Thoracic aorta (tissue), 2 donors: ENCODE results near the gene MYOD1. TPM values are rescaled to one million over a fixed set of nuclear protein-coding genes. Genes with fewer than 3 reads are reported as not detected.

Experiments
- ATAC-seq: fragments of 150-250 bp; one replicate; pipeline ENCODE4 v1.8.0; 2017; ENCODE audit warnings: low read depth; ENCODE audit not compliant: insufficient number of reproducible peaks, low FRiP score
- DNase-seq: peaks from one replicate; pipeline ENCODE4 v3.0.0-alpha.2; 2020; ENCODE audit warnings: low spot score
- H3K27ac ChIP-seq, 2 donors: fragments of 200-600 bp; sonication (generic); 1 replicate in 1 of 2; 2 replicates in 1 of 2; pipeline ENCODE4 v1.5.1; 2016; ENCODE audit warnings: mild to moderate bottlenecking in 2 of 2, moderate library complexity in 2 of 2
- H3K27me3 ChIP-seq: fragments of 200-600 bp; sonication (generic); replicated peaks from 2 replicates; pipeline ENCODE4 v1.6.0; 2016; ENCODE audit warnings: mild to moderate bottlenecking; ENCODE audit not compliant: insufficient read depth
- H3K36me3 ChIP-seq: fragments of 200-600 bp; sonication (generic); one replicate; pipeline ENCODE4 v1.5.1; 2016
- H3K4me1 ChIP-seq, 2 donors: fragments of 200-600 bp; sonication (generic); 1 replicate in 1 of 2; 2 replicates in 1 of 2; pipeline versions ENCODE4 v1.5.1 to v1.6.0; 2016; ENCODE audit warnings: low read depth in 2 of 2, mild to moderate bottlenecking in 1 of 2; ENCODE audit not compliant: control insufficient read depth in 1 of 2
- H3K4me3 ChIP-seq: fragments of 200-600 bp; sonication (generic); 2 replicates; pipeline ENCODE4 v1.5.1; 2016; ENCODE audit warnings: mild to moderate bottlenecking
- H3K9me3 ChIP-seq: fragments of 200-600 bp; sonication (generic); 2 replicates; pipeline ENCODE4 v1.5.1; 2016
- total RNA-seq, 2 donors: library from RNA; depleted of rRNA; stranded (reverse); fragments of >200 nt; gene quantifications; one replicate each; pipeline versions ENCODE4 v1.1.0 to v1.2.3, GENCODE V29; 2016
- TF ChIP-seq, protein P1 (sequence below): fragments of 200-600 bp; sonication (generic); IDR thresholded peaks from one replicate; pipeline ENCODE4 v1.5.1; 2019; ENCODE audit warnings: antibody characterized with exemption

Gene MYOD1
- total RNA-seq, 2 donors from 2014 or later = not detected

DNA sequence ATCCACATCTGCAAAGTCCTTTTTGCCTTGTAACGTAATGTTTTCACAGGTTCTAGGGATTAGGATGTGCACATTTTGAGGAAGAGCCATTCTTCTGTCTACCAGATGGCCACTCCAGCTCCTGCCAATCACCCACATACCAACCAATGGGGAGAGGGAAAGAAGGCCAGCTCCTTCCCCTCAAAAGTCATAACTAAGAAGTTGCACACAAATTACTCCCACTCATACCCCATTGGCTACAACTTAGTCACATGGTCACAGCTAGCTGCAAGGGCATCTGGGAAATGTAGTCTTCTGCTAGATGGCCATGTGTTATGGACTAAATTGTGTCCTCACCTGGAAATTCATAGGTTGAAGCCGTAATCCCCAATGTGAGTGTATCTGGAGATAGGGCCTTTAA is 15.4 kb upstream of the MYOD1 start:
- no peaks in the 10 kb centered on the region for H3K4me1 ChIP-seq
- no peak overlapping the region for H3K4me3 ChIP-seq
- no peaks in the 10 kb centered on the region for H3K27me3 ChIP-seq
- DNase-seq = no peak
- no peak for ATAC-seq
- TF ChIP-seq, protein P1, sequence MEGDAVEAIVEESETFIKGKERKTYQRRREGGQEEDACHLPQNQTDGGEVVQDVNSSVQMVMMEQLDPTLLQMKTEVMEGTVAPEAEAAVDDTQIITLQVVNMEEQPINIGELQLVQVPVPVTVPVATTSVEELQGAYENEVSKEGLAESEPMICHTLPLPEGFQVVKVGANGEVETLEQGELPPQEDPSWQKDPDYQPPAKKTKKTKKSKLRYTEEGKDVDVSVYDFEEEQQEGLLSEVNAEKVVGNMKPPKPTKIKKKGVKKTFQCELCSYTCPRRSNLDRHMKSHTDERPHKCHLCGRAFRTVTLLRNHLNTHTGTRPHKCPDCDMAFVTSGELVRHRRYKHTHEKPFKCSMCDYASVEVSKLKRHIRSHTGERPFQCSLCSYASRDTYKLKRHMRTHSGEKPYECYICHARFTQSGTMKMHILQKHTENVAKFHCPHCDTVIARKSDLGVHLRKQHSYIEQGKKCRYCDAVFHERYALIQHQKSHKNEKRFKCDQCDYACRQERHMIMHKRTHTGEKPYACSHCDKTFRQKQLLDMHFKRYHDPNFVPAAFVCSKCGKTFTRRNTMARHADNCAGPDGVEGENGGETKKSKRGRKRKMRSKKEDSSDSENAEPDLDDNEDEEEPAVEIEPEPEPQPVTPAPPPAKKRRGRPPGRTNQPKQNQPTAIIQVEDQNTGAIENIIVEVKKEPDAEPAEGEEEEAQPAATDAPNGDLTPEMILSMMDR = no peak
- H3K36me3 ChIP-seq = no peaks in the 10 kb centered on the region
- H3K9me3 ChIP-seq = no peaks in the 10 kb centered on the region
- no peak overlapping the region for H3K27ac ChIP-seq

DNA sequence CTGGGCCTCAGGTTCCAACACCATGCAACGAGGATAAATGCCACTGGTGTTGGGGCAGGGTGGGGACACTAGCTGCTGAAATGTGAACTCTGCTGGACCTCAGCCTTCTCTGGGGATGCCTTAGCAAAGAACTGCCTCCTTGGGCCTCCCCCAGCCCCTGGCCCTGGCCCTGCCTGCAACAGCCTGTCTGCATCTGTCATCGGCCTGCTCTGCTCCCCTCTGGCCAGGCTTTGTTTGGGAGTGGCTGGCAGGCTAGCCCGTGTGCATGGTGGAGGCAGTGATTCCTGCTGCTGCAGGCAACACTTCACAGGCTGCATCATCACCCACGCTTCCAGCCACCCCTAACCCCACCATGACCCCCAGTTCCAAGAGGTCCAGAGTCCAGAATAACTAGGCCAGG is 11.5 kb upstream of the MYOD1 start:
- TF ChIP-seq, protein P1 = no peak
- H3K36me3 ChIP-seq = no peaks in the 10 kb centered on the region
- no peaks in the 10 kb centered on the region for H3K4me1 ChIP-seq
- H3K27me3 ChIP-seq = no peaks in the 10 kb centered on the region
- no peak for ATAC-seq
- H3K4me3 ChIP-seq = no peak overlapping the region
- DNase-seq = no peak
- H3K9me3 ChIP-seq = no peaks in the 10 kb centered on the region
- H3K27ac ChIP-seq = no peak overlapping the region

DNA sequence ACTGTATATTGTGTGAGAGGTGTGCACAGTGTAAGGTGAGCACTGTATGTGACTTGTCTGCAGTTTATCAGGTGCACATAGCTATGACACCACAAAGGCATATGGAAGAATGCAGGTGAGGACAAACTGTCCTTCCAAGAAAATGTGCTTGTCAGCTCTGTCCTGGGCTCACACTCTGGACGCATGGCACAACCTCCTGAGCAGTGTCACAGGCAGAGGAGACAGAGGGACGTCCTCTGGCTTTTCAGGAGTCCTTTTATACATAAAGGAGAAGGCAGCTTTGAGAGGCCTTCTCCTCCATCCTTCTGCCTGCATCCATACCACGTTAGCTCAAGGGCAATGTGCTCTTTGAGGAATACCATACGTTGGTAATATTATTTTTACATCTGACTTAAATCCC is 7.5 kb upstream of the MYOD1 start:
- DNase-seq (no peak), ATAC-seq (no peak)
- H3K36me3 ChIP-seq = no peaks in the 10 kb centered on the region
- no peak overlapping the region for H3K27ac ChIP-seq
- H3K27me3 ChIP-seq = no peaks in the 10 kb centered on the region
- H3K9me3 ChIP-seq = no peaks in the 10 kb centered on the region
- no peak overlapping the region for H3K4me3 ChIP-seq
- TF ChIP-seq, protein P1 = no peak
- H3K4me1 ChIP-seq = no peaks in the 10 kb centered on the region

DNA sequence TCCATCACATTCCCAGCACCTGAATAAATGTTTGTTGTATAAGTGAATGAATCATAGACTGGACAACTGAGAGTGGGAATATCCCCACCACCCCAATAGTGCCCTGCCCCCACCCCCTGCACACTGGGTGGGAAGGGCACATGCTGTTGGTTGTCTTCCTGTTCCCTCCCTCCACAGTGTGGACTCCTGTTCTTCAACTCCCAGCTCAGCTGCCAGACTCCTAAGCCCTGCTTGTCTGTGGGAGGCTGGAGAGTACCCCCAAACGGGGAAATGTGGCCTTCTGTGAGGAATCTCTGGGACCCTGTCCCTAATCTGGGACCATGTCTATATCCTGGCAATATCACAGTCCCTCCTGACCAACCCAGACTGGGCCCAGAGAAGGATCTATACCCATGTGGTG is 5.5 kb upstream of the MYOD1 start:
- H3K4me3 ChIP-seq = no peak overlapping the region
- TF ChIP-seq, protein P1 = no peak
- H3K4me1 ChIP-seq = no peaks in the 10 kb centered on the region
- H3K36me3 ChIP-seq = no peaks in the 10 kb centered on the region
- no peak overlapping the region for H3K27ac ChIP-seq
- no peaks in the 10 kb centered on the region for H3K9me3 ChIP-seq
- no peak for ATAC-seq
- no peaks in the 10 kb centered on the region for H3K27me3 ChIP-seq
- no peak for DNase-seq

DNA sequence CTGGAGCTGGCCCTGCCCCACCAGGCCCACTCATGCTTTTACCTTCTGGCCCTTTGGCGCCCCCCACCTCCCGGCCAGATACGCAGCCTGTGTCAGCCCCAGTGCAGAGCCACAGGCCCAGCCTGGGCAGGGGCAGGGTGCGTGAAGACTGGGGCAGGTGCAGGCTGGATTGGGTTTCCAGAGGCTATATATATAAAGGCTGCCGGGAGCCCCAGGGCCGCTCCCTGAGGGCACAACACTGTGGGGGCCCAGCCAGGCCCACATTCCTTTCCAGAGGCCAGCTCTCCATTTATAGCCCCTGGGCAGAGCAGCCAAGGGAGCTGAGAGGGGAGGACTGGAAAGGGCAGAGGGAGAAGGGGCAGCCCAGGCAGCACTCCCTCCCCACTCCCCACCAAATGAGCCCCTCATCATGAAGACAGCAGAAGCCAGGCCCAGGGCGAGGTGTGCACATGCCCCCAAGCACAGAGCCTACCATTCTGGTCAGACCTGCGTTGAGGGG is 5.0 kb upstream of the MYOD1 start:
- no peak for DNase-seq
- Histone ChIP-seq H3K4me3 (no peak overlapping the region), H3K27me3 (no peaks in the 10 kb centered on the region), H3K36me3 (no peaks in the 10 kb centered on the region), H3K4me1 (no peaks in the 10 kb centered on the region), H3K27ac (no peak overlapping the region), H3K9me3 (no peaks in the 10 kb centered on the region)
- TF ChIP-seq, protein P1 = no peak
- no peak for ATAC-seq
